GM12892 (cell line): ENCODE measurements around the gene SEMA6B.

Experiments
- POLR2A ChIP-seq: IDR thresholded peaks from 2 replicates; pipeline ENCODE4 v1.6.1; 2011; ENCODE audit warnings: low read depth, low read length, control low read depth
- TAF1 ChIP-seq: IDR thresholded peaks from 2 replicates; pipeline ENCODE4 v1.6.1; 2011; ENCODE audit warnings: low read depth, mild to moderate bottlenecking, control low read depth, low read length, borderline replicate concordance

- TF ChIP-seq POLR2A (no peak), TAF1 (no peak)
These were observed 40.9 kb downstream of the SEMA6B start, which contains the start of gene PLIN4 for GRCh38 chr19:4518345-4519171.
